Activated T-helper 2 cell treated with anti-CD3 and anti-CD28 coated beads, Interferon-gamma antibody, Interleukin-2, Interleukin-4, amounts not matched to agents 10 μg/mL and 5 μg/mL and 100 μg/mL, durations not matched to agents 14 hours and 24 hours and 36 hours (primary cell): ENCODE results near the gene SHISAL2A. TPM values are rescaled to one million over a fixed set of nuclear protein-coding genes. Genes with fewer than 3 reads are reported as not detected.

Experiments
- DNase-seq: peaks from one replicate; pipeline ENCODE4 v3.0.0; 2021; ENCODE audit warnings: low spot score
- H3K27ac Mint-ChIP-seq: one replicate; pipeline ENCODE4 v1.8.0; 2021; ENCODE audit warnings: mixed read lengths
- H3K27me3 Mint-ChIP-seq: one replicate; pipeline ENCODE4 v1.8.0; 2021; ENCODE audit warnings: low read depth, mixed read lengths
- H3K36me3 Mint-ChIP-seq: one replicate; pipeline ENCODE4 v1.8.0; 2021; ENCODE audit warnings: low read depth, mixed read lengths
- H3K4me1 Mint-ChIP-seq: one replicate; pipeline ENCODE4 v1.8.0; 2021; ENCODE audit warnings: low read depth, mixed read lengths
- H3K4me3 Mint-ChIP-seq: one replicate; pipeline ENCODE4 v1.8.0; 2021; ENCODE audit warnings: low read depth, mild to moderate bottlenecking, moderate library complexity, mixed read lengths
- H3K9me3 Mint-ChIP-seq: one replicate; pipeline ENCODE4 v1.8.0; 2021; ENCODE audit warnings: mixed read lengths
- intact Hi-C: fragments of 100-400 bp; cut with micrococcal nuclease; formaldehyde crosslinking; loops from one replicate; pipeline ENCODE4 v1.15.1; 2023
- total RNA-seq: library from RNA; stranded (reverse); gene quantifications from 2 replicates; pipeline ENCODE4 v1.2.3, GENCODE V29; 2022

The SHISAL2A gene
- total RNA-seq, 1 donor from 2014 or later = 1.9 TPM

- Mint-ChIP-seq H3K27me3 (no peaks in the 10 kb centered on the region), H3K4me3 (no peak overlapping the region), H3K36me3 (no peaks in the 10 kb centered on the region), H3K9me3 (no peaks in the 10 kb centered on the region), H3K4me1 (no peaks in the 10 kb centered on the region), H3K27ac (no peak overlapping the region)
- DNase-seq = no peak
- intact Hi-C loops = no loop called here
Measured at GRCh38 chr1:52668711-52669110, 35.7 kb downstream of the SHISAL2A start.

GRCh38 chr1:52669696-52670095 is 36.7 kb downstream of the SHISAL2A start:
- Mint-ChIP-seq H3K4me3 (no peak overlapping the region), H3K4me1 (peaks cover 5% of the 10 kb centered on the region), H3K27ac (no peak overlapping the region), H3K36me3 (no peaks in the 10 kb centered on the region), H3K9me3 (no peaks in the 10 kb centered on the region), H3K27me3 (no peaks in the 10 kb centered on the region)
- DNase-seq = no peak
- intact Hi-C loops = no loop called here

- no peaks in the 10 kb centered on the region for H3K27me3 Mint-ChIP-seq
- no peaks in the 10 kb centered on the region for H3K36me3 Mint-ChIP-seq
- intact Hi-C loops = no loop called here
- no peak overlapping the region for H3K27ac Mint-ChIP-seq
- peaks cover 12% of the 10 kb centered on the region for H3K4me1 Mint-ChIP-seq
- no peak overlapping the region for H3K4me3 Mint-ChIP-seq
- DNase-seq = no peak
- no peaks in the 10 kb centered on the region for H3K9me3 Mint-ChIP-seq
Measured at GRCh38 chr1:52670604-52671003, 37.6 kb downstream of the SHISAL2A start.

DNA sequence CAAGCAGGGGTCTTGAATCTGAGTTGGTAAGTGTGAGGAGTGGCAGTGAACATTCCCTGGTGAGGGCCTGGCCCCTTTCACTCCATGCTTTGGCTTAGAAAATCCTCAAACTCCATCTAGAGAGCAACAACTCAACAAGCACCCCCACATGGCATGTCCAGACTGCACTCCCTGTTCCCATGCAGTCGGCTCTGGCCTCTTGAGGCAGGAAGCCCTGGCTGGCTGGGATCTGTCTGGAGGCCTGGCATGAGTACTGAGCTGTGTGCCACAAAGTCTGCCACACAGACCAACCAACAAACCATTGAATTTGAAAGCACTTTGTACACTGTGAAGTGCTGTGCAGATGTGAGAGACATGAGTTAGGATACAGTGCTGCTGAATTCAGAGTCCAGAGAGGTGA is 40.0 kb downstream of the SHISAL2A start:
- no peak overlapping the region for H3K27ac Mint-ChIP-seq
- intact Hi-C loops = no loop called here
- no peak for DNase-seq
- H3K36me3 Mint-ChIP-seq = no peaks in the 10 kb centered on the region
- peaks cover 12% of the 10 kb centered on the region for H3K4me1 Mint-ChIP-seq
- no peaks in the 10 kb centered on the region for H3K9me3 Mint-ChIP-seq
- H3K4me3 Mint-ChIP-seq = no peak overlapping the region
- H3K27me3 Mint-ChIP-seq = no peaks in the 10 kb centered on the region

GRCh38 chr1:52673513-52673912 is 40.5 kb downstream of the SHISAL2A start:
- no peaks in the 10 kb centered on the region for H3K27me3 Mint-ChIP-seq
- no peak for DNase-seq
- H3K4me3 Mint-ChIP-seq = no peak overlapping the region
- no peaks in the 10 kb centered on the region for H3K36me3 Mint-ChIP-seq
- H3K9me3 Mint-ChIP-seq = no peaks in the 10 kb centered on the region
- H3K4me1 Mint-ChIP-seq = peaks cover 12% of the 10 kb centered on the region
- intact Hi-C loops = no loop called here
- H3K27ac Mint-ChIP-seq = no peak overlapping the region

GRCh38 chr1:52674497-52675384 is 41.8 kb downstream of the SHISAL2A start:
- no peak for DNase-seq
- H3K4me1 Mint-ChIP-seq = peaks cover 12% of the 10 kb centered on the region
- H3K9me3 Mint-ChIP-seq = no peaks in the 10 kb centered on the region
- H3K4me3 Mint-ChIP-seq = no peak overlapping the region
- no peaks in the 10 kb centered on the region for H3K27me3 Mint-ChIP-seq
- intact Hi-C loops = loop anchor here (5.0 kb wide), 1 partner anchor 127 kb away; no protein-coding TSS in a partner anchor
- H3K36me3 Mint-ChIP-seq = no peaks in the 10 kb centered on the region
- H3K27ac Mint-ChIP-seq = peak overlapping the region; percentile 43

- Mint-ChIP-seq H3K4me3 (no peak overlapping the region), H3K9me3 (no peaks in the 10 kb centered on the region), H3K36me3 (no peaks in the 10 kb centered on the region), H3K4me1 (peaks cover 12% of the 10 kb centered on the region), H3K27me3 (no peaks in the 10 kb centered on the region), H3K27ac (no peak overlapping the region)
- intact Hi-C loops = loop anchor here (5.0 kb wide), 1 partner anchor 129 kb away; no protein-coding TSS in a partner anchor
- no peak for DNase-seq
Measured at GRCh38 chr1:52676249-52676903, 43.4 kb downstream of the SHISAL2A start.

DNA sequence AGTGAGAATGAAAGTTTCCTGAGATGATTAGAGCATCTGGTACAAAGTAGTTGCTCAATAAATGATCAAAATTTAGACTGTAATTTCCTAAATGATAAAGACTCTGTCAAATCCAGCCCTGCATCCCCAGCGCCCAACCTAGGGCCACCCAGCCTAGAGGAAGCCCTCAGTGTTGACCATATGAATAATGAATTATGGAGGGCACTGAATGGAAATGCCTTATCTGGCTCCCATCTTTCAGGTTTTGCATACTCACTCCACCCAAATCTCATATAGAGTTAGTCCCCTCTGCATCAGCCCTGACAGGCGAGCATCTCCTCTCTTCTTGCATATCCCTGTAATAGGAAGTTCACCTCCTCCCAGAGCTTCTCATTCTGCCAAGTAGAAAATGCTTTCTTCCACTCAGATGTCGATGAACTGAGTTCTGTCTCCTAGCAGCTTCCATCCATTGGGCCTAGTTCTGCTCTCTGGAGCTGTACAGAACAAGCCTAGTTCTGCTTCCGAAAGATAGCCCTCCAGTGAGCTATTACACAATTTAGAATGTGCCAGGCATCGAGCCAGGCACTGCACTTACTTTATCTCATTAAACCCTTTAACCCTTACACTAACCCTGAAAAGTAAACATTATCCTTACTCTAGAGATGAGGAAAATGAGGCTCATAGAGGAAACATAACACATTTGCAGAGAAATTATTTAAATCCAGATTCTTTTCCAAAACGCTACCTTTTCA is 44.3 kb downstream of the SHISAL2A start:
- Mint-ChIP-seq H3K36me3 (no peaks in the 10 kb centered on the region), H3K4me3 (no peak overlapping the region), H3K27ac (no peak overlapping the region), H3K27me3 (no peaks in the 10 kb centered on the region), H3K9me3 (no peaks in the 10 kb centered on the region), H3K4me1 (peaks cover 12% of the 10 kb centered on the region)
- no peak for DNase-seq
- intact Hi-C loops = loop anchor here (5.0 kb wide), 1 partner anchor 130 kb away; no protein-coding TSS in a partner anchor

GRCh38 chr1:52679048-52679447 is 46.1 kb downstream of the SHISAL2A start:
- Mint-ChIP-seq H3K9me3 (peaks cover 3% of the 10 kb centered on the region), H3K27ac (no peak overlapping the region), H3K27me3 (no peaks in the 10 kb centered on the region), H3K36me3 (peaks cover 7% of the 10 kb centered on the region), H3K4me1 (peaks cover 17% of the 10 kb centered on the region), H3K4me3 (no peak overlapping the region)
- intact Hi-C loops = loop anchor here (5.0 kb wide), 1 partner anchor 132 kb away; no protein-coding TSS in a partner anchor
- no peak for DNase-seq

- no peak overlapping the region for H3K27ac Mint-ChIP-seq
- H3K36me3 Mint-ChIP-seq = peaks cover 8% of the 10 kb centered on the region
- peaks cover 14% of the 10 kb centered on the region for H3K4me1 Mint-ChIP-seq
- intact Hi-C loops = loop anchor here (5.0 kb wide), 1 partner anchor 132 kb away; no protein-coding TSS in a partner anchor
- no peak overlapping the region for H3K4me3 Mint-ChIP-seq
- peaks cover 4% of the 10 kb centered on the region for H3K9me3 Mint-ChIP-seq
- H3K27me3 Mint-ChIP-seq = no peaks in the 10 kb centered on the region
- DNase-seq = no peak
Measured at GRCh38 chr1:52679498-52679897, 46.5 kb downstream of the SHISAL2A start.

GRCh38 chr1:52680353-52680752 is 47.4 kb downstream of the SHISAL2A start:
- H3K4me1 Mint-ChIP-seq = peaks cover 5% of the 10 kb centered on the region
- DNase-seq = no peak
- peaks cover 14% of the 10 kb centered on the region for H3K36me3 Mint-ChIP-seq
- H3K27me3 Mint-ChIP-seq = no peaks in the 10 kb centered on the region
- H3K9me3 Mint-ChIP-seq = peaks cover 4% of the 10 kb centered on the region
- no peak overlapping the region for H3K27ac Mint-ChIP-seq
- intact Hi-C loops = loop anchor here (10.0 kb wide), 1 partner anchor 536 kb away; the partner anchor contains the start of gene ZFYVE9
- no peak overlapping the region for H3K4me3 Mint-ChIP-seq

DNA sequence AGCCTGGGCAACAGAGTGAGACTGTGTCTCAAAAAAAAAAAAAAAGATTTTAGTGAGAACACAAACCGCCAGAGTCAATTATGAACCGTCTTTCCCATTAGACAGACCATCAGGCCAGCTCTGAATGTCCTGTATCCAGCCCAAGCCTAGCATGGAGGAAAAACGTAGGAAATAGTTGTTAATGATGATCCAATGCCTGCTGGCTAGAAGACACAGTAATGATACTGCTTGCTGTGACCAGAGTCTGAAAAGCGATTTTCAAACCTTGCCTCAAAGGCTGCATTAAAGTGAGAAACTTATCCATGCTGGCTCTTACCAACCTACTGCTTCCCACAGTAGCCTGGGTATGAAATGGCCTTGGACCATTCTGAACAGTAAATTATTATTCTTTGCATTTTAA is 48.2 kb downstream of the SHISAL2A start:
- H3K4me3 Mint-ChIP-seq = no peak overlapping the region
- intact Hi-C loops = loop anchor here (10.0 kb wide), 1 partner anchor 536 kb away; the partner anchor contains the start of gene ZFYVE9

More for the DNA sequence above, 48.2 kb downstream of the SHISAL2A start:
- peaks cover 8% of the 10 kb centered on the region for H3K4me1 Mint-ChIP-seq
- no peak for DNase-seq
- H3K27me3 Mint-ChIP-seq = no peaks in the 10 kb centered on the region
- peaks cover 19% of the 10 kb centered on the region for H3K36me3 Mint-ChIP-seq
- H3K9me3 Mint-ChIP-seq = peaks cover 4% of the 10 kb centered on the region
- no peak overlapping the region for H3K27ac Mint-ChIP-seq
